HG03520 (cell line): Measurements from ENCODE around the gene CYB561D2.

Source experiments
- ATAC-seq: cut with Tn5 transposase; IDR thresholded peaks from one replicate; pipeline ENCODE4 v1.9.1; 2021; ENCODE audit warnings: mild to moderate bottlenecking, moderate library complexity; ENCODE audit not compliant: unreplicated experiment

The CYB561D2 gene

DNA sequence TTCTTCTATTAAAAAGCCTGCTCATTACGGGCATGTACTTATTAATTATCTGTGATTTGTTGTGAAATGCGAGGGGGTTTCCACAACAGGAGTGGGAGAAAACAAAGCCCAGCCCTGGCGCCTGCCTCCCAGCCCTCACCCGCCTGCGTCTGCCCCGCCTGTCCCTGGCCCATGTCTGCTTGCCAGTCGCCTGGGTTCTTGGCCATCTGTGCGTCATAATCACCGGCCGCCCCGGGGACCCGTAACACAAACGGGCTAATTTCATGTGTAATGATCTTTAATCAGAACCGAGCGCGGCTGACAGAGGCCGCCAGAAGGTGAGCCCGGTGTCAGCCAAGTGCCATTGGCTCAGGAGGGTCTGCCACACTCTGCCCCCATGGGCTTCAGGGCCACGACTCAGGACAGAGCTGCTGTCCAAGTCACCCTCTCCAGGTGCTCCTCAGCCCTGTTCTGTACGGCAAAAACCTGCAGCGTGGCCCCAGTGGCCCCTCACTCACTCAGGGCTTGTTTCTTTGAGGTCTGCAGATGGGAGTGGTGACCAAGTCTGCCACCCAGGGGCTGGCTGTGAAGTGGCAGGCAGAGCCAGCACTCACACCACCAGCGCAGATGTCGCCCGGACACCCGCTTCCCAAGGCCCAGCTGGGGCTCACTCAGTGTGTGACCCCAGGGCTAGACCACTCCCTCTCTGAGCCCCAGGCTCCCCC lies 37.5 kb downstream of the CYB561D2 start:
- no peak for ATAC-seq

- ATAC-seq, result no peak
Observed at GRCh38 chr3:50388720-50389413, 38.2 kb downstream of the CYB561D2 start.

GRCh38 chr3:50389414-50389767 lies 38.7 kb downstream of the CYB561D2 start:
- ATAC-seq, result no peak

DNA sequence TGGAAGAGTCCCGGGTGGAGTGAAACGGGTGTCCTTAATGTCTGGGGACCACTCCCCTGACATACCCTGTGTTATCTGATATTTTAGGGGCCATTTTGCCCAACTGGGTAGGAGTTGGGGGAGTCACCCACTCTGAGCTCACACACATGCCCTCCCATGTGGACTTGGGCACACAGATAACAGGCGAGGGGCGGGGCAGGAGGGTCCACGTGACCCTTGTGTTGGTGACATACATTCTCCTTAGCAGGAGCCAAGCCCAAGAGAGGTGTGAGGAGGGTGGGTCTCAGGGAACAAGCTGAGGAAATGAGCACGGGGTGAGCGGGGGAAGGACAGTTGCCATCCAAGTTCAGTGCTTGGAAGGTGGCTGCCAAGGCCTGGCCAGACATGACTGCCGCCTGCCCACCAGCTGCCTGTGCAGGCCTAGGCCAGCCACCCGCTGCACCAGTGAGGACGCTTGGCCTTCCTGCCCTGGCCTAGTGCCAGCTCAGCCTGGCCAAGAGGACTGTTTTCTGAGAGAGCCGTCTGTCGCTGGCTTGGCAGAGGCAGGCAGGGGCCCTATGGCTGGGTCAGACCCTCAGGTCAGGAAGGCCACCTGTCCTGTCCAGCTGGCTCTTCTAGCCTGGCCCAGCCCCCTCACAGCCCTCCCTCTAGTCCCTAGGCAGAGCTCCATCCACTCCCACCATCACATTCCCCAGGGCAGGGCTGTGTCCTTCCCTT lies 40.0 kb downstream of the CYB561D2 start:
- ATAC-seq, result no peak

GRCh38 chr3:50392101-50392715 lies 41.5 kb downstream of the CYB561D2 start:
- ATAC-seq, result no peak

GRCh38 chr3:50393061-50393460 lies 42.4 kb downstream of the CYB561D2 start:
- ATAC-seq, result no peak

GRCh38 chr3:50395070-50395860 lies 44.6 kb downstream of the CYB561D2 start:
- ATAC-seq, result no peak

GRCh38 chr3:50396502-50396901 lies 45.8 kb downstream of the CYB561D2 start:
- ATAC-seq, result no peak

DNA sequence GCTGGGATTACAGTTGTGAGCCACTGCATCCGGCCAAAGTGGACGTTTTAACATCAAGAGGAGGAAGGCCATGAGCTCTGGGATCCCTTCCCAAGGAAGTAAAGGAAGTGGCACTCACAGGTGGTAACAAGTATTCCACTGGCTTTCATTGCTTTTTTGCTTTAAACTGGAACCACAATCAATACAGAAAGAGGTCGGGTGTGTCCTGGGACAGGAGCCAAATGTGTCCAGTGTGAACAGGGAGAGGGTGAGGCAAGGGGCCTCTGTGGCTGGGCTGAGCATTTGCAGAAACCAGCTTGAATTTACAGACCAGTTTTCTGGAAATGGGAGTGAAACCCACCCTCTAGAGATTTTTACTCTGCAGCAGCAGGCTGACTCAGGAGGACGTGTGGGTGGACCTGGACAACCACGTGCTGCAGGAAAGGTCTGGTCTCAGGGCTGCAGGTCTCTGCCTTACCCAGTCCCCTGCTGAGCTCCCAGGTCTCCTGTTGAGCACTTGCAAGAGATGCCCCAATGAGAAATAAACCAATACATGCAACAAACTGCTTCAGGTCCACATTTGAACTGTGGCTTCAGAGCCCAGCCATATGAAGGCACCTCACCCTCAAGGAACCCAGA lies 51.4 kb downstream of the CYB561D2 start:
- no peak for ATAC-seq
